Stimulated activated CD4-positive, alpha-beta T cell treated with anti-CD3 and anti-CD28 coated beads, Interleukin-12 subunit alpha, Interleukin-12 subunit beta, amount 100 ng/mL, for 24 hours (primary cell): Measurements from ENCODE around the gene ZNF687.

Experiments used
- DNase-seq, 2 experiments: peaks; one replicate each; pipeline ENCODE4 v3.0.0-alpha.2; 2020; ENCODE audit warnings: low read depth in 2 of 2

Gene ZNF687

GRCh38 chr1:151314137-151314875, 32.2 kb downstream of the ZNF687 start:
- no peak for DNase-seq

DNA sequence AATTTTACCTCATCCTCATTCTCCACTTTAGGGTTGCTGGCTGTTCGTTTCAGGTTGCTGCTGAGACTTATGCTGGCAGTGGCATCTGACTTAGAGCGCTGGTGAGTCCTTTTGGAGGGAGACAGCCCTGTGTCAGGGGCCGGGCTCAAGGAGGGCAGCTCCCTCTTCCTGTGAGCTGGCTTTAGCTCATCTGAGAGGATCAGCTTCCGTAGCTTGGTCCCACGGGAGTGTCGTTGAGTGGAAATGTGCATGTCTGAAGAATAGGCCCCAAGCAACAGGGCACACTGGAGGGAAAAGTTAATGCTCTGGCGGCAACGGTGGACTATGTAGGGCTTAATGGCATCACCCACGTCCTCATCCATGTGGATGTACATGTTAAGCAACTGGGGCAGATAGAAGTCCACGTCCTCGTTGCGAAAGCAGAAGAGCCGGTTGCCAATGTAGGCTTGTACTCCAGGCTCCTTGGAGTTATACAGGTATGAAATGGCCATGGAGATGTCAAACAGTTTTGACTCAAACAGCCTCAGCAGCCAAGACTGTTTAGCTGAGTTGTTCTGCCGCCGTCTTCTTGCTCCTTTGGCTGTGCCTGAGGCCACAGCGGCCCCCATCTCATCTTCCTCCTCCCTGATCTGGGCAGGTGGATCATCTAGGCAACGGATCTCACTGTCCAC, 33.6 kb downstream of the ZNF687 start:
- DNase-seq: no peak

- DNase-seq: no peak
Measured at GRCh38 chr1:151318975-151319374, 36.9 kb downstream of the ZNF687 start.

DNA sequence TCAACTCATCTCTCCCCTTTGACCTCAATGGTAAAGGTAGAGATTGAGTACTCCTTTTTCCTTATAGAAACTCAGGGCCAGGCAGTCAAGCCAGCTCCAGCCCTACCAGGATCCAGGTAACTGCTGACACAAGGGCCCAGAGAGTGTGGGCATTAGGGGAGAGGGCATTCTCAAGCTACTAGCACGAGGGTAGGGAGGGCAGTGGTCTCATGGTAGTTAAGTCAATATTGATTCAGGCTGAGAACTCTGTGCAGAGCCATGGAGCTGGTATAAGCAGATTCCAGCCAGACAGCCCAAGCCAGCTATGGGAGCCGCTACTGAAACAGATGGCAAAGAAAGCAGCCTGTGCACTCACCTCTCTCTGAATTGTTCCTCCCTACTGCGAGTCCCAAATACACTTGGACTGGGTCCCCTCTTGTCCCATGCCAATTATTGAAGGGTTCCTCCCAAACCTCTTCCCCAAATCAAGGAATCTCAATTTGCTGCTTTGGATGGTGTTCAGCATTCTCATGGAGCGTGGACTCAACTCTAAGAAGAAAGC, 42.4 kb downstream of the ZNF687 start:
- DNase-seq: no peak

- DNase-seq: no peak
Measured at GRCh38 chr1:151325231-151325630, 43.1 kb downstream of the ZNF687 start.

DNA sequence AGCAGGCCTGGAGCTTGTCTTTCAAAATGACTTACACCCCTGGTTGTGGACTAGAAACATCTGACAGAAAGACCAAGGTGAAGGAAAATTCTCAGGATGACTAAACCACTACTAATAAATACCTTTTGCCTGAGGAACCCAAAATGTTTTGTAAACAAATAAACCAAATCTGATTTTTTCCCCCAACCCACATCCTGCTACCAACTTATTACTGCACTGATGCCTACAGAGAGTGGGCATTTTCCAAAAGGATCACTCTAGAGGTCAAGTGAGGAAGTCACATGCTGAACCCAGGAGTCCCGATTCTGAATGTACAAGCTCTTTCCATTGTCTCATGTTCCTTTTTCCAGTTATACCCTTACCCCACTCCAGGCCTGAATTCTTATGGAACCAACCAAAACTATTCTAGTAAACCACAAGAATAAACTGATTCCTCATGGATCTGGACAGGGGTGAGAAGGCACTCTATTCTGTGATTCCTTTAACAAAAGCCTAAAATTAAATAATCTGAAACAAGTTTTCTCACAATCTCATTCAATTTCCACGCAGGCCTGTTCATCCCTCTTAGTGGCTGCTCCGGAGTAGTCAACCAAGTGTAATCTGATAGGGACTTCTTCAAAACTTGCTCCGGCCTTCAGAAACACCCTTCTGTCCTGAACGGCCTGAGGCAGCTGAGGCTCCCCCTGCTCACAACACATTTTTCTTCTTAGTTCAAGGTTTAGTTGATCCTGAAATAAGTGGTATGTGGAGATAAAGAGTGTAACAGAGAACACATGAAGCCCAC, 43.7 kb downstream of the ZNF687 start:
- DNase-seq: no peak

GRCh38 chr1:151326619-151327222, 44.6 kb downstream of the ZNF687 start:
- DNase-seq: peak; percentile 33 to 57

DNA sequence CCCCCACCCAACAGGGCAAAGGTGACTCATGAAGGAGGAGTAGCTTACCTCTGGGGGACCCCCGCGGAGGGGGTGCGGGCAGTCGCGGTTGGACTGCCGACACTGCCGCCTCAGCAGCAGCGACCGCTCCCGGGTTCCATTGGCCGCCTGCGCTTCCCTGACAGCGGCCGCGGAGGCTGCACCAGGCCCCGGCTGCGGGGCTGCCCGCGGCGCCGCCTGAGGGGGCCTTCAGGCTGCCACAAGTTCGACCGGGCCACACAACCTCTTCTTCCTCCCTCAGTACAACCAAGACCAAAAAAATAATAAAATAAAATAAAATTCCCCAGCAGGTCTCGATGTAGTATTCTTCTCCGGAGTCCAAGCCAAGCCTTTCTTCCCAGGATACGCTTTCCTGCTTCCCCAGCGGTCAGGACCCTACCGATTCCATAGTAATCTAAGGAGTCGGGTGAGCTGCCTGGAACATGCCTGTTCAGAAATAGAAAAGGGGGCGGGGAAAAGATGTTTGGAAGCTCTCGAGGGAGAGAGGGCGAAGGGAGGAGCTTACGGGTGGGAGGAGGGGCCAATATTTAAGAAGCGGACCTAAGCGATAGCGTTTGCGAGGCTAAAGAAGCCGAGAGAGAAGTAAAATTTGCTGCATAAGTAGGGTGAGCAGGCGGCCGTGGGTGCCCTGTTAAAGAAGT, 45.3 kb downstream of the ZNF687 start, which contains the start of gene PI4KB:
TSS of gene PI4KB (minus strand) at position 194 of the 680 bp plus-strand sequence. CDS start 10,935 bp downstream, outside the sequence.
- peak; percentile 76 to 90 for DNase-seq

GRCh38 chr1:151327903-151328674, 46.0 kb downstream of the ZNF687 start:
- peak in 1 of 2 experiments; percentile 8 for DNase-seq

- no peak for DNase-seq
Measured at GRCh38 chr1:151334822-151335221, 52.7 kb downstream of the ZNF687 start.

DNA sequence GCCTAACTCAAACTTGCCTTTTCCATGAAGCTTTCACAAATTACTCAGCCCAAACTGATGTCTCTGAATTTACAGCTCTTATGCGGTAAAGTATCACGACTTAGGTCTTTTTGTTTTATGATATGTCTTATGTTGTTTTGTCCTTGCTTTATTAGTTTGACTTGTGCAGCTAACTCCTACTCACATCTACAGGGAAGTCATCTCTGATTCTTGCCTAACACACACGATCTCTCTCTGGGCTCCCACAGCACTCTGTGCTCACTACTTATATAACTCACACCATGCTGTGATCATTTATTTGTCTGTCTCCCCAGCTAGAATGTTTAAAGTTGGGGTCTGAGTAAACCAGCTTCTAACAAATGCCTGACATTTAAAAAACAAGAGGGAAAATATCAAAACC, 54.5 kb downstream of the ZNF687 start:
- DNase-seq: no peak

- no peak for DNase-seq
Measured at GRCh38 chr1:151340870-151341754, 59.0 kb downstream of the ZNF687 start.
